Spleen (tissue), 7 donors: ENCODE measurements around the gene TESK1.

Experiments
- POLR2A ChIP-seq, 3 donors: fragments of 450-650 bp; IDR thresholded peaks; one replicate each; pipeline ENCODE4 v1.5.1; 2017; ENCODE audit warnings: antibody characterized with exemption in 3 of 3, mild to moderate bottlenecking in 1 of 3
- POLR2AphosphoS5 ChIP-seq, 3 donors: sonication (generic); formaldehyde crosslinking; IDR thresholded peaks; one replicate each; pipeline ENCODE4 v1.5.1; 2017; ENCODE audit warnings: antibody characterized with exemption in 3 of 3
- TF ChIP-seq, protein P1 (sequence below), 11 experiments: fragments of 200-600 bp in 7 of 11; fragments of 450-650 bp in 4 of 11; sonication (generic) in 4 of 11; IDR thresholded peaks in 8 of 11; conservative IDR thresholded peaks in 3 of 11; 1 replicate in 7 of 11; 2 replicates in 4 of 11; pipeline versions ENCODE4 v1.4.0 to v1.8.0; 2016 to 2021; ENCODE audit warnings: antibody characterized with exemption in 11 of 11, inconsistent platforms in 4 of 11, mild to moderate bottlenecking in 1 of 11
- donor health status: DM: no; HTN: no; CAD: no; lungs with moderate emphysema.
- donor health status: DM: no; HTN: no; CAD: no.
- donor health status: DM: no; HTN: no; CAD: no.

DNA sequence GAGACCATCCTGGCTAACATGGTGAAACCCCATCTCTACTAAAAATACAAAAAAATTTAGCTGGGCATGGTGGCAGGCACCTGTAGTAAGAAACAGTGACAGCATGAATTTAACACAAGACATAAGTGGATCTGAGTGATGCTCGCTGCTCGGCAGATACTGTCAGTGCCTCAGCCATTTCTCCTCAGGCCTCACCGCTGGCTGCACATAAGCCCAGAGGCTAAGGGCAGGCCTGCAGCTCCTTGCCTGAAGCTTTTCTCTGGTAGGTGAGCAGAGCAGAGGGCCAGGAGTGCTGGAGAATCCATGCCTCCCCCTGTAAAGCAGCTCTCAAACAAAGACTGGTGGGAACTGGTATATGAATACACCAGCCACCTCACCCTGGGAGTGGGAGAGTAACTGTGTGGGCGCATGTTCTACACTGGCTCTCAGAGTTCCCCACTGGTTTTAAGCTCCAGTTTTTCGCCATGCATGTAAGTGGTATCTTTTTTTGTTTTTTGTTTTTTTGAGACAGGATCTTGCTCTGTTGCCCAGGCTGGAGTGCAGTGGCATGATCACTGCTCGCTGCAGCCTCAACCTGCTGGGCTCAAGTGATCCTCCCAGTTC lies 23.4 kb downstream of the TESK1 start:
- TF ChIP-seq POLR2A (IDR thresholded peaks at IDR 0.05) (no peak), POLR2AphosphoS5 (IDR thresholded peaks at IDR 0.05) (no peak)
- TF ChIP-seq, protein P1, sequence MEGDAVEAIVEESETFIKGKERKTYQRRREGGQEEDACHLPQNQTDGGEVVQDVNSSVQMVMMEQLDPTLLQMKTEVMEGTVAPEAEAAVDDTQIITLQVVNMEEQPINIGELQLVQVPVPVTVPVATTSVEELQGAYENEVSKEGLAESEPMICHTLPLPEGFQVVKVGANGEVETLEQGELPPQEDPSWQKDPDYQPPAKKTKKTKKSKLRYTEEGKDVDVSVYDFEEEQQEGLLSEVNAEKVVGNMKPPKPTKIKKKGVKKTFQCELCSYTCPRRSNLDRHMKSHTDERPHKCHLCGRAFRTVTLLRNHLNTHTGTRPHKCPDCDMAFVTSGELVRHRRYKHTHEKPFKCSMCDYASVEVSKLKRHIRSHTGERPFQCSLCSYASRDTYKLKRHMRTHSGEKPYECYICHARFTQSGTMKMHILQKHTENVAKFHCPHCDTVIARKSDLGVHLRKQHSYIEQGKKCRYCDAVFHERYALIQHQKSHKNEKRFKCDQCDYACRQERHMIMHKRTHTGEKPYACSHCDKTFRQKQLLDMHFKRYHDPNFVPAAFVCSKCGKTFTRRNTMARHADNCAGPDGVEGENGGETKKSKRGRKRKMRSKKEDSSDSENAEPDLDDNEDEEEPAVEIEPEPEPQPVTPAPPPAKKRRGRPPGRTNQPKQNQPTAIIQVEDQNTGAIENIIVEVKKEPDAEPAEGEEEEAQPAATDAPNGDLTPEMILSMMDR (IDR thresholded peaks at IDR 0.05 in 8 of 11, conservative IDR thresholded peaks at IDR 0.05 in 3 of 11), result no peak
